ENCODE results near the gene SKOR2.

DNA sequence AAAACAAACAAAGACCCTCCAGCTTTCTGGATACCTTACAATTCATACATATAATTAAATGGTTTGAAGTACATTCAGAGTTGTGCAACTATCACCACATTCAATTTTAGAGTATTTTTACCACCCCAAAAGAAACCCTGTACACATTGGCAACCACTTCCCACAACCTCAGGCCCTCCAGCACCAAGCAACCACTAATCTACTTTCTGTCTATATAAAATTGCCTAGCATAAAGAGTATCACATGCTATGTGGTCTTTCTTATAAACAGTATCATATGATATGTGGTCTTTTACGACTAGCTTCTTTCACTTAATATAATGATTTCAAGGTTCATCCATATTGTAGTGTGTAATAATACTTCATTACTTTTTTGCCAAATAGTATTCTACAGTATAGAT is 82.5 kb downstream of the SKOR2 start:
- TF ChIP-seq CTCF (IDR thresholded peaks at IDR 0.05; ENCODE audit: borderline replicate concordance, extremely low read depth, low read length, poor library complexity, severe bottlenecking) (no peak), EZH2 (IDR thresholded peaks at IDR 0.05; ENCODE audit: borderline replicate concordance, low read depth, low read length, severe bottlenecking) (no peak)
